Activated CD4-positive, alpha-beta T cell treated with anti-CD3 and anti-CD28 coated beads, Interleukin-10, Interleukin-2, amounts not matched to agents 100 ng/mL and 50 ng/mL, durations not matched to agents 16 hours and 8 hours (primary cell): ENCODE results near the gene CHPF.

ENCODE experiments used
- DNase-seq: peaks from one replicate; pipeline ENCODE4 v3.0.0-alpha.2; 2020

CHPF gene

DNA sequence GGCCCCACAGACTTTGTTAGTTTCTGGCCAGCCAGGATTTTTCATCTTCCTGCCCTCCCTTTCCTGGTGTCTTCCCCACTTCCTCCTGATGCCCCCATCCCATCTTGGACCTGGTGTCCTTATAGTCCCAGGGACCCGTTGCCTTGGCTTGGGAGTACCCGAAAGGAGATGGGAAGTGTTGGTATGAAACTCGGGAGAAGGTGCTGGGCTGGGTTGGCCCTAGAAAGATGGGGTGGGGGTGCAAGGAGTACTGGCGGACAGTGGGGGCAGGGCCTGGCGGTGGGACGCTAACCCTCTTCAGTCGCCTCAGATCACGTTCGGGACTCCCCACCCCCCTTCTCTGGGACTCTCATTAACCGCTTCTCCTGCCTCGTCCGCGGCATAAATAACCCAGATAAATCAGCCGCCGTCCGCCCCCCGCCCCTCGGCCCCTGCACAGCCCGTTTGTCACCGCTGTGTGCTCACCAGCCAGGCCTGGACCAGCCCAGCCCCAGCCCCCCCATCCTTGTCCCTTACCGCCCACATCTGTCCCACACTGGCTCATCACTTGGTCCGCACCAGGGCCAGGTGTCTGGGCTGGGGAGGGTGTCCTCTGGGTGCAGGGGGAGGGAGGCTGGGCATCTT lies 33.0 kb downstream of the CHPF start:
- no peak for DNase-seq

GRCh38 chr2:219509780-219510511 lies 33.7 kb downstream of the CHPF start:
- peak; percentile 51 for DNase-seq

GRCh38 chr2:219508971-219509779 lies 34.4 kb downstream of the CHPF start:
- no peak for DNase-seq

- no peak for DNase-seq
Observed at GRCh38 chr2:219508444-219508734, 35.2 kb downstream of the CHPF start.

DNA sequence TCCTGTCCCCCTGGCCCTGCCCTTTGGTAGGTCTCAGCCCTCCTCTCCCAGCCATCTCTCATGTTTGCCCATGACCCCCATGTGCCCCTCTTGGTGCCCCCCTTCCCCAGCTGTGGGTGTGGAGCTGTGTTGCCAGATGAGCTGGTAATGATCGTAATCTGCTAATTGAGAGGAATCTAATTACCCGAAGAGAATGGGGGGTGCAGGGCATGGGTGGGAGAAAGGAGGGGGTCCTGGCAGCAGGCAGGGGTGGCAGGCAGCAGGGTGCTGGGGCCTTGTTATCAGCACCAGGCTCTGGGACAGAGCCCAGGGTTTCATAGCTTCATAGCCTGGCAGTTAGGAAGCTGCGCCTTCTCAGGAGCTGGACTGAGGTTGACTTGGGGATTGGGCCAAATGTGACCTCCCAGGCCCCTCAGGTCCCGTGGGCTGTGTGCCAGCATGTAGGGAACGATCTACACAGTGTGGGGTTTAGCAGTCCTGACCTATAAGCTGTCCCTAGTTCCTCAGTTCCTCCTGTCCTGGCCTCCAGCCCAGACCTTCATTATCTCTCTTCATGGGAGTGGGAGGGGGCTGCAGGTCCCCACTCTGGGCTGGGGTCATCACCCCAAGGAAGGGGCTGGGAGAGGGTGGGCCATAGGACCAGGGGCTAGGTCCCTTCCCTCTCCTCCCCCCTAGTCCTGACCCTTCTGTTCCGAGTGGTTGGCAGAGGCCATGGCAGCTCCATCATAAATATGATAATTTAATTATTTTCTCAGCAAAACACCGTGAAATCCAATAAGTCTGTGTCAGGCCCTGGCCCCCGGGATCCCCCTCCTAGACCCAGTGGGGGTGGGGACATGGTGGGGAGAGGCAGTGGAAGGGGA lies 35.8 kb downstream of the CHPF start:
- no peak for DNase-seq

DNA sequence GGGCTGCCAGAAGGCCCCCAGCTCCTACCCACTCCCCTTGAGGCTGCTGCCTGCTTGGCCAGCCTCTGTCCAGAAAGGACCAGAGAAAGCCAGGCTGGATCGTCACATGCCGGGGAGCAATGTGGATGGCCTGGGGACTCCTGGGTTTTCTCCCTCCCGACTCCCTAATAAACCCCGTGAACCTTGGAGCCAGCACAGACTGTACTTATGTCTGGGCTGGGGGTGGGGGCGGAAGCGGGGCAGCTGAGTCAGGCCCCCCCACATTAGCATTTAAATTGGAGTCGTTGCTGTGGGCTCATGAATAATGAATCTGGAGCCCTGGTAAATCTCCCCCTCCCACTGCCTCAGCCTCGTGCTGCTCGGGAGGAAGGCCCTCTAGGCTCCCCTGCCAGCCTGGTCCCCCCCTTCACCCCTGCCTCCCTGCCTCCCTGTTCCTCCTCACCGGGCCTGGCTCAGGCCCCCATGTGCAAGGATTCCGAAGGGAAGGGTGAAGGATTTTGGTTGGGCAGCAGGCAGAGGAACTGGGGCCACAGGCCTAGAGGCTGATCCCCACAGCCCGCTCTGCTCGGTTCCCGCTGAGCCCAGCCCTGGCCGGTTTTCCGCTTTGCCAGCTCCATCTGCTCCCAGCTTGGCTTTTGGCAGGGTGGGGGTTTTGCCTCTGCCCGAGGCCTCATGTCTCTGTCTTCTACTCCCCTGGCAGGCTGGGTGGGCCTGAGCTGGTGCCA lies 36.6 kb downstream of the CHPF start:
- DNase-seq, result no peak

- DNase-seq, result no peak
Observed at GRCh38 chr2:219506153-219506801, 37.3 kb downstream of the CHPF start.

DNA sequence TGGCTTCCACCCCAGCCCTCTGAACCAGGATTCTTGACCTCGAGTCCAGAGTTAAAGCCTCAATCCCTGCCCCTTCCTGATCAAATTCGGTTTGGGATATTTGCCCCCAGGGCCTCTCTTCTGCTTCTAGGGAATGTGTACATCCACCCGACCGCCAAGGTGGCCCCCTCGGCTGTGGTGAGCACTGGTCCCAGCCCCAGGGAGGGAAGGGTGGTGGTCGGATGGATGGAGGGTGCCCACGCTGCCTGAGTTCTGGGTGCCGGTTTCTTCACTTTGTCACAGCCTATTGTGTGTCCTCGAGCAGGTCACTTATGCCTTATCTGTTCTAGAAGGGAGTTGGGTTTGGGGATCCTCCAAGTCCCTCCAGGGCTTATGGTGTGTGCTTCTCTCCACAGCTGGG lies 38.0 kb downstream of the CHPF start:
- no peak for DNase-seq

GRCh38 chr2:219502618-219503017 lies 41.0 kb downstream of the CHPF start:
- no peak for DNase-seq

- no peak for DNase-seq
Observed at GRCh38 chr2:219501849-219502248, 41.8 kb downstream of the CHPF start.

- no peak for DNase-seq
Observed at GRCh38 chr2:219500135-219500534, 43.5 kb downstream of the CHPF start.

- no peak for DNase-seq
Observed at GRCh38 chr2:219499555-219499954, 44.1 kb downstream of the CHPF start.

- DNase-seq, result no peak
Observed at GRCh38 chr2:219499058-219499307, 44.6 kb downstream of the CHPF start.

DNA sequence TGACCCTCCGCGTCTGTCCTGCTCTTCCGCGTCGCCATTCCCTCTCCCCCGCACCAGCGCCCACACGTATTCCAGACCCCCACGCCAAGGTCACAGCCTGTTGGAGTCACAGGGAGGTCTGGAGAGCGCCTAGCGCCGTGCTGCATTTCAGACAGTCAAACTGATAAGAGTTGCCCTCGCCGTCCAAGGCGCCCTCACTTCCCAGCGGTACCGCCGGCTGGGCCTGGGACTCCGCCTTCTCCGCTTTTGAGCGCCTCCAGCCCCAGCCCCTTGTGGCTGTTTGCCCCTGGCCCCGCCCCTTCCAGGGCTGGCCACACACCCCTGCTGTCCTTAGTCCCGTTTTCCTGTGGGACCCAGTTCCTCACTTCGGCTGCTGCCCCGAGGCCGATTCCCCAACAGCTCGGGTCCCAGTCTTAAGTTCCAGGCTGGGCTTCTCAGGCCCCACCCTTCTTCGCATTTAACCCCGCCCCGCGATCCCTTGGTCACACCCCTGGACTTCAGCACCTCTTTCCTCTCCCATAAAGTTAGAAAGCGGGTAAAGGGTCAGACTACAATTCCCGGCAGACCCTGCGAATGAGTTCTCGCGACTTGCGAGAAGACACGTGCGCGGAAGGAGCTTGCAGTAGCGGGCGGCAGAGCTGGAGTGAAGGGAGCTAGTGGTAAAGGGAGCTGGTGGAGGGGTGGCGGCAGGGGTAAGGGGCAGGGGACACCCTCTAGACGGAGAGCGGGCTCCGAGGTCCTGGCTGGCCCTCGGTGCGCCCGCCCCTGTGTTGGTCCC lies 45.1 kb downstream of the CHPF start, which contains the start of gene GMPPA:
Gene GMPPA (plus strand): TSS at position 612 of the 778 bp plus-strand sequence. CDS start 1,085 bp downstream, outside the sequence.
- DNase-seq, result peak; percentile 98

DNA sequence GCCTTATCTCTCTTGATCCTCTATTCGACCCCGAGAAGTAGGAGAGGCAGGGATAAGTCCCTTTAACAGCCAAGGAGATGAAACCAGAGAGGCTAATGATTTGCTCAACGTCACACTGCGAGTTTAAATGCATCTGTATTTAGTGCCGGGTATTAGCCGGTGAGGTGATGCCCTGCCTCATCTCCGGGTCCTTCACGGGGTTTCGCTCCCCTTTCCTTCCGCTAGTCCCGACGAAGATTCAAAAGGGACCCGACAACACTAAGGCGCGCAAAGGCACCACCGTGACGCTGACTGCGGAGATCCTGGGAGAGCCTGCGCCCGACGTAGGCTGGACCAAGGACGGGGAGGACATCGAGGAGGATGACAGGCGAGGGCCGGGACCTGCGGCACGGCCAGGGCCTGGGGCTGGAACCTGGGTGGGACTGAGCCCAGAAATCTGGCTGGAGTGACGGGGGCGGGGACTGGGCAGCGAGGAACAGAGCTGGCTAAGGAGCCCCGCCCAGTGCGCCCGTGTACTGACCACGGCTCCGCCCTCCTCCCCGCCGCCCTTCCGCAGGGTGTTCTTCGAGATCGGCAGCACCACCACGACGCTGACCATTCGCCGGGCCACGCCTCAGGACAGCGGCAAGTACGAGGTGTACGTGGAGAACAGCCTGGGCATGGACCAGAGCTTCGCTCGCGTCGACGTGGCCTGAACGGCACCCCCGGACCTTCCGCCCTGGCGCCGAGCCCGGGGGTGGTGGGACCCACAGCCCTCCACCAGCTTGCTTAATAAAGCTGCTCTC lies 45.9 kb downstream of the CHPF start:
- peak; percentile 31 for DNase-seq

DNA sequence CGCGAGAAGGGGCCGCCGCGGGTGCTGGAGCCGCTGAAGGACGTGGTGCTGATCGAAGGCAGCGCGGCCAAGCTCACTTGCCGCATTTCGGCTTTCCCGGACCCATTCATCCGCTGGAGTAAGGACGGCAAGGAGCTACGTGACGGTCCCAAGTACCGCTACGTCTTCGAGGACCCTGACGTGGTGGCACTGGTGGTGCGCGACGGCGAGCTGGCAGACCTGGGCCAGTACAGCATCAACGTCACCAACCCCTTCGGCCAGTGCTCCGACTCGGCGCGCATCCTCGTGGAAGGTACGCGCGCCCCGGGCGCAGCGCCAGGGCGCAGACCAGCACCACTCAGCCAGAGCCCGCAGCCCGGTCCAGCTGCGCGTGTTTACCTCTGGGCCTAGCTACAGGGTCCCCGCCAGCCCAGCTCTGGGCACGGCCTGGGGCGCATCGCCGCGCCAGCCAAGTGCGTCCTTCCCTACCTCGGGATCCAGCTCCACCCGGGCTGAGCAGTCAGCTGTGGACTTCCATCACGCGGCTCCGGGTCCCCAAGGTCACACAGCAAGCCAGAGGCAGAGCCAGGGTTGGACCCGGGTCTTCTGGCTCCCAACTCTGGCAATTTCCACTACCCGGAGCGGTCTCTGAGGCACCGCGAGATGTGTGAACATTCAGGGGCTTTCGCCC lies 46.6 kb downstream of the CHPF start:
- no peak for DNase-seq

- DNase-seq, result no peak
Observed at GRCh38 chr2:219496247-219496824, 47.3 kb downstream of the CHPF start.

DNA sequence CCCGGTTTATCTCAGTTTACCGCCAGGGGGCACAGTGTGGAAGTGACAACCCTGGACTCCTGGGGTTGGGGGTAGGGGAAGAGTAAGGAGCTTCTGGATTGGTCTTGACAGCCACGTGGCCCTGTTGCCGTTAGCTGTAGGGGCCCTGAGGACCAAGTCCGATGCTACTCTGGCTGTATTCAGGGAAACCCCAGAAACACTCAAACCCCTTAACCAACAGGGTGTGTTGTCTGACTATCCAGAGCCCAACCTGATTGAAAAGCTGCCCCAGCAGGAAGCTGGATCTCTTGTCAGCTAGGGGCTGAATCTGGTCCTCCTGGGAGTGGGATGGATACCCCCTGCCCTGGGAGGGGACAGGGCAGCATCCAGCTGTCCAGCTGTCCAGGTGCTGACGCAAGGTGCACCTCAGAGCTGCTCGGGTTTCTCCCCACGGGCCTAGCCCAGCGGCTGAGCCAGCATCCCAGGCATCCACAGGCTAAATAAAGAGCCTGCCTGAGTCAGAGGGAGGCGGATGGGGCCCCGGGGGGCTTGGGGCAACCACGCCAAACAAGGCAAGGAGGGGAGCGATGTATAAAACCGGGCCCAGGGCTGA lies 48.0 kb downstream of the CHPF start:
- DNase-seq, result peak; percentile 75

DNA sequence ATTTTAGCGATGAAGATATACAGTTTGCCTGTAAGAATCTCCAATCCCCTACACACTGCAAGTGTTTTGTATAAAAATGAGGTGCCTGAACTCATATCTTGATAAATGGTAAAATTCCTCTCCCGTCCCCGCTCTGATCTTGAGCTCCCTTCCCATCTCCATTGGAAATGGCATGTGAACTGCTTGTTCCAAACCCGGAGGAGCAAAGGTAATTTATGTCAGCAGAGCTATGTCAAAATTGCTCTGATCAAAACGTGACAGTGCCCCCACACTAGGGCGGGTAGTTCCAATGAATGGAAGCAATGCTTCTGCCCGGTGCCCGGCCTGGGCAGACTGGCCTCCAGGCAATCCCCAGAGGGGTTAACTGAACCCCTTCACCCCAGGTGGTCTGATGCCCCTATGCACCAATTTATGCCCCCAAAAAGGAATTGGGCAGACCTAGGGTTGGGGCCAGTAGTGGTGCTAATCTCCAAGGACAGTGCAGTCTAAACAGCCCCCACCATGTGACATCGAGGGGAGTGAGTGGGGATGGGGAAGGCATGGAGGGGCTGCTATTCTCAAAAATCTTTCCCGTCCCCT lies 48.6 kb downstream of the CHPF start:
- no peak for DNase-seq
